ENCODE results near the gene ASPDH. TPM values are rescaled to one million over a fixed set of nuclear protein-coding genes. Genes with fewer than 3 reads are reported as not detected.

ASPDH gene
- total RNA-seq, 2 experiments from 2014 or later: not detected

DNA sequence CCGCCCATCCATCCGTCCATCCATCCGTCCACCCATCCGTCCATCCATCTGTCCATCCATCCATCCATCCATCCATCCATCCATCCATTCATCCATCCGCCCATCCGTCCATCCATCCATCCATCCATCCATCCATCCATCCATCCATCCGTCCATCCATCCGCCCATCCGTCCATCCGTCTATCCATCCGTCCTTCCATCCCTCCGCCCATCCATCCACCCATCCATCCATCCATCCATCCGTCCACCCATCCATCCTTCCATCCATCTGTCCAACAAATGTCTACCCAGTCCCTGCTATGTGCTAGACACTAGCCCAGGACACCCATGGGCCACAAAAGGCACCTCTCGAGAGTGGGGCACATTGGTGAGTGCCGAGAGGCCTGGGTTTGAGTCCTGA, 38.8 kb upstream of the ASPDH start:
- CTCF ChIA-PET: no interaction called here
- ATAC-seq (no peak), DNase-seq (no peak)
- Mint-ChIP-seq H3K9me3 (ENCODE audit: low read depth) (no peaks in the 10 kb centered on the region), H3K27me3 (peaks cover 40% of the 10 kb centered on the region), H3K36me3 (no peaks in the 10 kb centered on the region), H3K27ac (no peak overlapping the region), H3K4me3 (no peak overlapping the region), H3K4me1 (peaks cover 4% of the 10 kb centered on the region)

GRCh38 chr19:50551715-50552187, 38.0 kb upstream of the ASPDH start:
- Mint-ChIP-seq H3K4me3 (no peak overlapping the region), H3K36me3 (no peaks in the 10 kb centered on the region), H3K27ac (no peak overlapping the region), H3K9me3 (ENCODE audit: low read depth) (no peaks in the 10 kb centered on the region), H3K27me3 (peaks cover 37% of the 10 kb centered on the region), H3K4me1 (peaks cover 4% of the 10 kb centered on the region)
- ATAC-seq (no peak), DNase-seq (no peak)
- CTCF ChIA-PET: no interaction called here

GRCh38 chr19:50551034-50551714, 37.5 kb upstream of the ASPDH start:
- Mint-ChIP-seq H3K36me3 (no peaks in the 10 kb centered on the region), H3K9me3 (ENCODE audit: low read depth) (no peaks in the 10 kb centered on the region), H3K4me3 (no peak overlapping the region), H3K4me1 (no peaks in the 10 kb centered on the region), H3K27me3 (peaks cover 34% of the 10 kb centered on the region), H3K27ac (no peak overlapping the region)
- DNase-seq: no peak
- ATAC-seq: no peak
- CTCF ChIA-PET: no interaction called here

DNA sequence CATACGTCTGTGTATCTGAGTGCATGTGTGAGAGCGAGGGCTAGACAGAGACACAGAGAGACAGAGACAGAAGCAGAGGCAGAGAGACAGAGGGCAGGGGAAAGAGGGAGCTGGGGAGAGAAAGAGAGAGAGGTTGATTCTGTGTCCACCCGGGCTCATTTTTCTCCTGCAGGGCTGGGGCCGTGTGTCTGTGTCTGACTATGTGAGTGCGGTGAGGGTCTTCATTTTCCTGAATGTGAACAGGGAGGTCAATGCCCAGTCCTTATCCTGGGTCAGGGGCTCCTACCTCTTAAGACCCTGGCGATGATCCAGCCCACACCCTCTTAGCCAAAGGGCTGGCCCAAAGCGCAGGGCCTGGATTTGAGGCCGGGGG, 36.9 kb upstream of the ASPDH start:
- CTCF ChIA-PET: interaction anchor here (1.0 kb wide), 1 partner anchor 9 kb away, joined by 4 read pairs; no protein-coding TSS in a partner anchor
- ATAC-seq (no peak), DNase-seq (no peak)
- no peak overlapping the region for H3K4me3 Mint-ChIP-seq
- H3K9me3 Mint-ChIP-seq (ENCODE audit: low read depth): no peaks in the 10 kb centered on the region
- no peaks in the 10 kb centered on the region for H3K36me3 Mint-ChIP-seq
- H3K27ac Mint-ChIP-seq: no peak overlapping the region
- peaks cover 34% of the 10 kb centered on the region for H3K27me3 Mint-ChIP-seq
- H3K4me1 Mint-ChIP-seq: no peaks in the 10 kb centered on the region

GRCh38 chr19:50549927-50550593, 36.3 kb upstream of the ASPDH start:
- Mint-ChIP-seq H3K36me3 (no peaks in the 10 kb centered on the region), H3K4me1 (no peaks in the 10 kb centered on the region), H3K27ac (no peak overlapping the region), H3K9me3 (ENCODE audit: low read depth) (no peaks in the 10 kb centered on the region), H3K27me3 (peaks cover 30% of the 10 kb centered on the region), H3K4me3 (no peak overlapping the region)
- CTCF ChIA-PET: interaction anchor here (1.0 kb wide), 1 partner anchor 10 kb away, joined by 4 read pairs; no protein-coding TSS in a partner anchor
- DNase-seq: no peak
- ATAC-seq: no peak

DNA sequence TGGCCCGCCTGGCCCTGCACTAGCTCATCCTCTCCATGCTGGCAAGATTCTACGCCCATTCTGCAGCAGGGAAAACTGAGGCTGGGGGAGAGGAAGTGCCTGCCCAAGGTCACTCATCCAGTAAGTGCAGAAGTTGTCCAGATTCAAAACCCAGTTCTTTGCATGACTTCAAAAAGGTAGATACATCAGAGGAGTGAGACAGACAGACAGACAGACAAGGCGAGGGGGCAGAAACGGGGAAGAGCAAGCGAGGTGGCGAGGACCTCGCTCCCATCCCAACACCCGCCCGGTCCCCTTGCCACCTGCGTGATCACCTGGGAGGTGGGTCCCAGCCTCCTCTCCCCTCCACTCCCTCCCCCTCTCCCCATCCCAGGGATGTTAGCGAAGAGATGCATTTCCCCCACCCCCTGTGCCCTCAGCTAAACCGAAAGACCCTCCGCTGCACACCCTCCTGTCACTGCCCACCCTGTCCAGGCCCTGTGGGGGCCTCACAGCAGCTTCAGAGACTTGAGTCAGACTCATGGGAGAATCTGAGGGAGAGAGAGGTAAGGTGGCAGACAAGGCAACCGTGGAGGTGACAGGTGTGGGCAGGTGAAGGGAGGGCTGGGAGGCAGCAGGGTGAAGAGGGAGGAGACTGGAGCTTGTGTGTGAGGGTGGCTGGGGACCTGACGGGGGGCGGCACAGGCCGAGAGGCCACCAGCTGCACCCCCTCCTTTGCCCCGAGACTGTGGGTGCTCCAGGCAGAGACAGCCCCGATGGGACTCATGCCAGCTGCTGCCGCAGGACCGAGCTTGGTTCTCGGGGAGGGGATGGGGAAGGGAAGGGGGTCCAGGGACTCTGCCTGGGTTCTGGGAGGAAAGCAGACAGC, 35.6 kb upstream of the ASPDH start:
- H3K36me3 Mint-ChIP-seq: no peaks in the 10 kb centered on the region
- H3K9me3 Mint-ChIP-seq (ENCODE audit: low read depth): no peaks in the 10 kb centered on the region
- ATAC-seq: no peak
- H3K4me1 Mint-ChIP-seq: no peaks in the 10 kb centered on the region
- H3K4me3 Mint-ChIP-seq: no peak overlapping the region
- peaks cover 28% of the 10 kb centered on the region for H3K27me3 Mint-ChIP-seq
- CTCF ChIA-PET: interaction anchor here (1.0 kb wide), 1 partner anchor 11 kb away, joined by 4 read pairs; no protein-coding TSS in a partner anchor
- DNase-seq: no peak
- H3K27ac Mint-ChIP-seq: no peak overlapping the region

- CTCF ChIA-PET: interaction anchor here (0.7 kb wide), 1 partner anchor 10 kb away, joined by 3 read pairs; no protein-coding TSS in a partner anchor
- ATAC-seq: no peak
- H3K4me3 Mint-ChIP-seq: no peak overlapping the region
- H3K36me3 Mint-ChIP-seq: no peaks in the 10 kb centered on the region
- H3K27me3 Mint-ChIP-seq: peaks cover 26% of the 10 kb centered on the region
- DNase-seq: no peak
- no peaks in the 10 kb centered on the region for H3K4me1 Mint-ChIP-seq
- H3K9me3 Mint-ChIP-seq (ENCODE audit: low read depth): no peaks in the 10 kb centered on the region
- H3K27ac Mint-ChIP-seq: no peak overlapping the region
Observed at GRCh38 chr19:50548191-50549058, 34.7 kb upstream of the ASPDH start.

- Mint-ChIP-seq H3K4me3 (no peak overlapping the region), H3K4me1 (no peaks in the 10 kb centered on the region), H3K36me3 (no peaks in the 10 kb centered on the region), H3K9me3 (ENCODE audit: low read depth) (no peaks in the 10 kb centered on the region), H3K27me3 (peaks cover 19% of the 10 kb centered on the region), H3K27ac (no peak overlapping the region)
- CTCF ChIA-PET: interaction anchor here (0.7 kb wide), 2 partner anchors 9 kb away, joined by 3 read pairs; no protein-coding TSS in a partner anchor
- DNase-seq (no peak), ATAC-seq (no peak)
Observed at GRCh38 chr19:50547385-50548190, 33.9 kb upstream of the ASPDH start.

DNA sequence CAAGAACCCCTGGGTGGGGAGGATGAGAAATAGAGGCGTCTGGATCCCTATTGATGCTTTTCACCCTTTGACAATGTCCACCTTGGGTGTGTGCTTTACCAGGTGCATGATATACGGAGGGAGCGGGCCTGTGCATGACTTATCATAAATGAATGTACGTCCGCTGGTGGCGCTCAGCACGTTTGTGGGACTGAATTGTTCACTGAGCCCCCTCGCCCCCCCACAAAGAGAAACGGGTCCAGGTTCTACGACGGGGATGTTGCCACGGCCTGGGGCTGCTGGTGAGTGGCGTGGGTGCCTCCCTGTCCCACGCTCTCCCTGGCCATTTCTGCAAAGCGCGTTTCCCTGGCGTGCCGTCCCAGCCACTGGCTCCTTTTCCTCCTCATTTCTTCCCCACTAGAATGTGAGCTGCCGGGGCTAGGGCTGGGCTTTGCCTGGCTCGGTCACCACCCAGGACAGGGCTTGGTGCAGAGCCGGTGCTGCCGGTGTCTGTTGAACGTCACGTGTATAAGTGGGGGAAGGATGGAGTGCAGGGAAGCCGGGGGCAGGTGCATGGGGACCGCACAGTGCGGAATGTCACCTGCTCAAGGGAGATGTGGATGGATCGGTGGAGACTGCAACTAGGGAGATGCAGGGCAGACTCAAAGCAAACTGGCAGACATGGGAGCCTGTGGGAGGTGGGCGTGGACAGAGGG, 33.0 kb upstream of the ASPDH start:
- H3K27ac Mint-ChIP-seq: no peak overlapping the region
- no peaks in the 10 kb centered on the region for H3K4me1 Mint-ChIP-seq
- H3K36me3 Mint-ChIP-seq: no peaks in the 10 kb centered on the region
- ATAC-seq: no peak
- DNase-seq: no peak
- no peaks in the 10 kb centered on the region for H3K9me3 Mint-ChIP-seq (ENCODE audit: low read depth)
- CTCF ChIA-PET: interaction anchor here (0.7 to 3.0 kb wide), 2 partner anchors 10 kb away, joined by 3 to 13 read pairs; no protein-coding TSS in a partner anchor
- peaks cover 13% of the 10 kb centered on the region for H3K27me3 Mint-ChIP-seq
- no peak overlapping the region for H3K4me3 Mint-ChIP-seq

- no peak overlapping the region for H3K4me3 Mint-ChIP-seq
- no peaks in the 10 kb centered on the region for H3K36me3 Mint-ChIP-seq
- DNase-seq (no peak), ATAC-seq (no peak)
- CTCF ChIA-PET: interaction anchor here (0.7 kb wide), 2 partner anchors 47 to 735 kb away, joined by 3 read pairs; no protein-coding TSS in a partner anchor
- H3K4me1 Mint-ChIP-seq: no peaks in the 10 kb centered on the region
- H3K27me3 Mint-ChIP-seq: no peaks in the 10 kb centered on the region
- H3K27ac Mint-ChIP-seq: no peak overlapping the region
- no peaks in the 10 kb centered on the region for H3K9me3 Mint-ChIP-seq (ENCODE audit: low read depth)
Observed at GRCh38 chr19:50542943-50543342, 29.2 kb upstream of the ASPDH start.

GRCh38 chr19:50537769-50538230, 24.1 kb upstream of the ASPDH start:
- H3K4me1 Mint-ChIP-seq: no peaks in the 10 kb centered on the region
- DNase-seq: peak; percentile 71
- no peaks in the 10 kb centered on the region for H3K27me3 Mint-ChIP-seq
- CTCF ChIA-PET: interaction anchor here (0.6 to 4.2 kb wide), 14 partner anchors 10 to 889 kb away, joined by 3 to 48 read pairs (median 4); partner anchors contain the start of gene JOSD2
- peak; percentile 57 for ATAC-seq
- H3K36me3 Mint-ChIP-seq: no peaks in the 10 kb centered on the region
- H3K4me3 Mint-ChIP-seq: no peak overlapping the region
- no peak overlapping the region for H3K27ac Mint-ChIP-seq
- H3K9me3 Mint-ChIP-seq (ENCODE audit: low read depth): no peaks in the 10 kb centered on the region
